Measurements from ENCODE around the gene SNRNP25.

Gene SNRNP25

GRCh38 chr16:89391-90302 is 36.0 kb downstream of the SNRNP25 start:
- in situ Hi-C loops (cut with HindIII; ENCODE audit: low pct_ligation_motif_present, low pct_unique_long_range_greater_than_20kb, low sequenced_read_pairs) = no loop called here
- DNase-seq = no peak

- no peak for DNase-seq
- in situ Hi-C loops (cut with HindIII; ENCODE audit: low pct_ligation_motif_present, low pct_unique_long_range_greater_than_20kb, low sequenced_read_pairs) = no loop called here
These were observed 37.9 kb downstream of the SNRNP25 start for GRCh38 chr16:91484-91883.

GRCh38 chr16:92431-93339 is 39.1 kb downstream of the SNRNP25 start:
- DNase-seq = no peak
- in situ Hi-C loops (cut with HindIII; ENCODE audit: low pct_ligation_motif_present, low pct_unique_long_range_greater_than_20kb, low sequenced_read_pairs) = no loop called here

GRCh38 chr16:94918-95265 is 41.3 kb downstream of the SNRNP25 start:
- in situ Hi-C loops (cut with HindIII; ENCODE audit: low pct_ligation_motif_present, low pct_unique_long_range_greater_than_20kb, low sequenced_read_pairs) = no loop called here
- no peak for DNase-seq

GRCh38 chr16:96935-97381 is 43.3 kb downstream of the SNRNP25 start:
- DNase-seq = peak; percentile 93
- in situ Hi-C loops (cut with HindIII; ENCODE audit: low pct_ligation_motif_present, low pct_unique_long_range_greater_than_20kb, low sequenced_read_pairs) = no loop called here

GRCh38 chr16:97822-98221 is 44.2 kb downstream of the SNRNP25 start:
- peak; percentile 49 for DNase-seq
- in situ Hi-C loops (cut with HindIII; ENCODE audit: low pct_ligation_motif_present, low pct_unique_long_range_greater_than_20kb, low sequenced_read_pairs) = no loop called here

GRCh38 chr16:100989-101388 is 47.4 kb downstream of the SNRNP25 start:
- in situ Hi-C loops (cut with HindIII; ENCODE audit: low pct_ligation_motif_present, low pct_unique_long_range_greater_than_20kb, low sequenced_read_pairs) = no loop called here
- DNase-seq = no peak

- in situ Hi-C loops (cut with HindIII; ENCODE audit: low pct_ligation_motif_present, low pct_unique_long_range_greater_than_20kb, low sequenced_read_pairs) = no loop called here
These were observed 48.0 kb downstream of the SNRNP25 start for GRCh38 chr16:101586-101985.

GRCh38 chr16:102060-102855 is 48.6 kb downstream of the SNRNP25 start:
- in situ Hi-C loops (cut with HindIII; ENCODE audit: low pct_ligation_motif_present, low pct_unique_long_range_greater_than_20kb, low sequenced_read_pairs) = no loop called here
- DNase-seq = no peak

More at GRCh38 chr16:101586-101985, 48.0 kb downstream of the SNRNP25 start:
- DNase-seq = no peak

- in situ Hi-C loops (cut with HindIII; ENCODE audit: low pct_ligation_motif_present, low pct_unique_long_range_greater_than_20kb, low sequenced_read_pairs) = no loop called here
- no peak for DNase-seq
These were observed 50.7 kb downstream of the SNRNP25 start for GRCh38 chr16:104355-104754.

GRCh38 chr16:104928-105327 is 51.3 kb downstream of the SNRNP25 start:
- no peak for DNase-seq
- in situ Hi-C loops (cut with HindIII; ENCODE audit: low pct_ligation_motif_present, low pct_unique_long_range_greater_than_20kb, low sequenced_read_pairs) = no loop called here

- in situ Hi-C loops (cut with HindIII; ENCODE audit: low pct_ligation_motif_present, low pct_unique_long_range_greater_than_20kb, low sequenced_read_pairs) = no loop called here
- no peak for DNase-seq
These were observed 51.9 kb downstream of the SNRNP25 start for GRCh38 chr16:105521-105920.

GRCh38 chr16:106623-107324 is 53.1 kb downstream of the SNRNP25 start:
- in situ Hi-C loops (cut with HindIII; ENCODE audit: low pct_ligation_motif_present, low pct_unique_long_range_greater_than_20kb, low sequenced_read_pairs) = no loop called here
- DNase-seq = peak; percentile 80
